CD4-positive, alpha-beta T cell (primary cell): ENCODE data around the gene NSG2. TPM values are rescaled to one million over a fixed set of nuclear protein-coding genes. Genes with fewer than 3 reads are reported as not detected.

Experiments used
- ATAC-seq: fragments of 200-7000 bp; cut with Tn5 transposase; one replicate; pipeline ENCODE4 v1.10.0; 2022; ENCODE audit warnings: mild to moderate bottlenecking; ENCODE audit not compliant: poor library complexity
- CTCF ChIA-PET: fragments of 350-600 bp; sonication (Branson Sonifier 250); formaldehyde crosslinking; loops from one replicate; lab custom pipeline; 2021; ENCODE audit warnings: antibody characterized with exemption, inconsistent platforms; lab: Charles Lee
- POLR2A ChIA-PET: fragments of 350-600 bp; sonication (Branson Sonifier 250); formaldehyde crosslinking; loops from one replicate; lab custom pipeline; 2021; ENCODE audit warnings: antibody characterized with exemption, inconsistent platforms; lab: Charles Lee
- DNase-seq, 14 experiments: peaks; one replicate each; pipeline ENCODE4 v3.0.0-alpha.2; 2013 to 2020; ENCODE audit warnings: mixed read lengths in 2 of 14
- H3K27ac ChIP-seq, 2 donors: one replicate each; pipeline versions ENCODE4 v1.5.1 to v1.7.0; 2013; ENCODE audit warnings: low read length in 2 of 2, low read depth in 1 of 2, mild to moderate bottlenecking in 1 of 2
- H3K27me3 ChIP-seq, 2 experiments: 1 replicate in 1 of 2; 2 replicates in 1 of 2; pipeline versions ENCODE4 v1.6.1 to v1.7.0; 2013; ENCODE audit warnings: low read length in 2 of 2, control low read depth in 1 of 2, mild to moderate bottlenecking in 1 of 2, moderate library complexity in 1 of 2; ENCODE audit not compliant: insufficient read depth in 2 of 2, control insufficient read depth in 1 of 2
- H3K36me3 ChIP-seq: one replicate; pipeline ENCODE4 v1.6.1; 2013; ENCODE audit warnings: low read length, control low read depth; ENCODE audit not compliant: insufficient read depth
- H3K4me1 ChIP-seq: one replicate; pipeline ENCODE4 v1.6.1; 2013; ENCODE audit warnings: low read length, control low read depth; ENCODE audit not compliant: insufficient read depth
- H3K4me3 ChIP-seq: one replicate; pipeline ENCODE4 v1.5.1; 2013; ENCODE audit warnings: mild to moderate bottlenecking, low read length, moderate library complexity
- H3K9me3 ChIP-seq, 2 experiments: 1 replicate in 1 of 2; 2 replicates in 1 of 2; pipeline versions ENCODE4 v1.6.1 to v1.7.0; 2013; ENCODE audit warnings: low read length in 2 of 2, mild to moderate bottlenecking in 2 of 2, control low read depth in 1 of 2, moderate library complexity in 1 of 2; ENCODE audit not compliant: control insufficient read depth in 1 of 2, insufficient read depth in 1 of 2
- H3K27ac Mint-ChIP-seq: one replicate; pipeline ENCODE4 v1.8.0; 2020; ENCODE audit warnings: mixed read lengths
- H3K27me3 Mint-ChIP-seq: one replicate; pipeline ENCODE4 v1.8.0; 2021; ENCODE audit warnings: mixed read lengths
- H3K36me3 Mint-ChIP-seq: one replicate; pipeline ENCODE4 v1.8.0; 2021; ENCODE audit warnings: low read depth, mixed read lengths
- H3K4me1 Mint-ChIP-seq: one replicate; pipeline ENCODE4 v1.8.0; 2021; ENCODE audit warnings: low read depth, mixed read lengths
- H3K4me3 Mint-ChIP-seq: one replicate; pipeline ENCODE4 v1.8.0; 2020; ENCODE audit warnings: mild to moderate bottlenecking, mixed read lengths
- H3K9me3 Mint-ChIP-seq: one replicate; pipeline ENCODE4 v1.8.0; 2020; ENCODE audit warnings: mixed read lengths
- CTCF ChIP-seq: fragments of 200-600 bp; IDR thresholded peaks from one replicate; pipeline ENCODE4 v1.8.0; 2022; ENCODE audit warnings: antibody characterized with exemption, mild to moderate bottlenecking
- intact Hi-C, 2 experiments: fragments of 100-400 bp; cut with DNase I in 1 of 2; cut with micrococcal nuclease in 1 of 2; formaldehyde crosslinking; loops; one replicate each; pipeline versions ENCODE4 v1.15.1 to v1.9.0; 2023 to 2025; cut with DNase I, micrococcal nuclease
- total RNA-seq, 174 experiments: library from RNA in 2 of 174; stranded (reverse) in 2 of 174; gene quantifications; one replicate each; pipeline ENCODE4 v1.2.3 and lab custom pipeline; 2021 to 2026

The NSG2 gene
- total RNA-seq, 2 experiments from 2014 or later: not detected

- Histone ChIP-seq H3K27me3 (peaks cover 0 to 10% of the 10 kb centered on the region in 2 experiments), H3K27ac (no peak overlapping the region), H3K4me1 (no peaks in the 10 kb centered on the region), H3K4me3 (no peak overlapping the region), H3K36me3 (no peaks in the 10 kb centered on the region), H3K9me3 (no peaks in the 10 kb centered on the region)
- peaks cover 15% of the 10 kb centered on the region for H3K27me3 Mint-ChIP-seq
- H3K9me3 Mint-ChIP-seq: no peaks in the 10 kb centered on the region
- no peak overlapping the region for H3K4me3 Mint-ChIP-seq
- H3K27ac Mint-ChIP-seq: no peak overlapping the region
- no peak for DNase-seq
- ChIA-PET CTCF (no interaction called here), POLR2A (no interaction called here)
- H3K36me3 Mint-ChIP-seq: no peaks in the 10 kb centered on the region
- intact Hi-C loops: no loop called here
- no peak for ATAC-seq
- no peak for TF ChIP-seq CTCF
- H3K4me1 Mint-ChIP-seq: no peaks in the 10 kb centered on the region
Observed at GRCh38 chr5:174053905-174054304, 8.4 kb downstream of the NSG2 start.

- Histone ChIP-seq H3K4me3 (no peak overlapping the region), H3K36me3 (no peaks in the 10 kb centered on the region), H3K27ac (no peak overlapping the region), H3K4me1 (no peaks in the 10 kb centered on the region), H3K9me3 (no peaks in the 10 kb centered on the region), H3K27me3 (peaks cover 0 to 13% of the 10 kb centered on the region in 2 experiments)
- CTCF ChIA-PET: no interaction called here
- no peak overlapping the region for H3K4me3 Mint-ChIP-seq
- DNase-seq (no peak), ATAC-seq (no peak)
- intact Hi-C loops: no loop called here
- POLR2A ChIA-PET: no interaction called here
- peaks cover under 1% of the 10 kb centered on the region for H3K9me3 Mint-ChIP-seq
- no peak for TF ChIP-seq CTCF
- no peaks in the 10 kb centered on the region for H3K36me3 Mint-ChIP-seq
- no peak overlapping the region for H3K27ac Mint-ChIP-seq
- peaks cover 27% of the 10 kb centered on the region for H3K27me3 Mint-ChIP-seq
- H3K4me1 Mint-ChIP-seq: no peaks in the 10 kb centered on the region
Observed at GRCh38 chr5:174056064-174056847, 10.8 kb downstream of the NSG2 start.

GRCh38 chr5:174057206-174057605 is 11.7 kb downstream of the NSG2 start:
- H3K4me3 ChIP-seq: no peak overlapping the region
- Mint-ChIP-seq H3K4me1 (no peaks in the 10 kb centered on the region), H3K4me3 (no peak overlapping the region), H3K9me3 (peaks cover 2% of the 10 kb centered on the region), H3K36me3 (no peaks in the 10 kb centered on the region), H3K27ac (no peak overlapping the region), H3K27me3 (peaks cover 30% of the 10 kb centered on the region)
- H3K36me3 ChIP-seq: no peaks in the 10 kb centered on the region
- H3K9me3 ChIP-seq: no peaks in the 10 kb centered on the region
- H3K4me1 ChIP-seq: no peaks in the 10 kb centered on the region
- intact Hi-C loops: no loop called here
- ChIA-PET POLR2A (no interaction called here), CTCF (no interaction called here)
- TF ChIP-seq CTCF: no peak
- ATAC-seq: no peak
- no peak for DNase-seq
- H3K27me3 ChIP-seq: peaks cover 0 to 13% of the 10 kb centered on the region in 2 experiments
- no peak overlapping the region for H3K27ac ChIP-seq
